RPMI7951 (cell line): Measurements from ENCODE around the gene CENPP. TPM values are rescaled to one million over a fixed set of nuclear protein-coding genes. Genes with fewer than 3 reads are reported as not detected.
A peak's percentile ranks its signal among the peaks of the same experiment; 100 is the strongest.

ENCODE experiments used
- DNase-seq: peaks from one replicate; pipeline ENCODE4 v3.0.0-alpha.2; 2012; ENCODE audit warnings: low read depth
- total RNA-seq: library from RNA; depleted of rRNA; stranded (reverse); fragments of >200 nt; shearing (Covaris generic); gene quantifications from 2 replicates; pipeline ENCODE4 v1.2.3, GENCODE V29; 2014; rRNA removed

The CENPP gene
- total RNA-seq, 1 experiment from 2014 or later, result 17.8 TPM

DNA sequence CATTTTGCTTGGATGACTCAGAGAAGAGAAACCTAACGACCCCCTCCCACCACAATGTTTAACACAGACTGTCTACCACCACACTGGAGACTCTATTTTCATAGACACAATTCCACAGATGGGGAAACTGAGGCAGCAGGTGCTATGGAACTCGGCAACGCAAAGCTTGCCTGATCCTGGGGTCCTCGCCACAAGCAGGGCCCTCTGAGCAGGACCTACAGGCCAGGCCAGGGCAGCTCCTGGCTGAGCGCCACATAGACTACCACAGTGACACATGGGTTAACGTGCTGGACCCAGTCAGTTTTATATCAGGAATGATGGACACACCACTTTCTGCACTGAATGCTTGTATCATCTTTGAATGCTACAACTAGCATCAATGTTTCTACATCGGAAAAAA, 332.4 kb downstream of the CENPP start:
- DNase-seq, result no peak

GRCh38 chr9:92658611-92659010, 332.9 kb downstream of the CENPP start:
- no peak for DNase-seq

- DNase-seq, result no peak
Observed at GRCh38 chr9:92659601-92660000, 333.8 kb downstream of the CENPP start.

GRCh38 chr9:92660266-92660665, 334.5 kb downstream of the CENPP start:
- DNase-seq, result no peak

GRCh38 chr9:92661127-92661526, 335.4 kb downstream of the CENPP start:
- DNase-seq, result no peak

- no peak for DNase-seq
Observed at GRCh38 chr9:92661743-92662142, 336.0 kb downstream of the CENPP start.

DNA sequence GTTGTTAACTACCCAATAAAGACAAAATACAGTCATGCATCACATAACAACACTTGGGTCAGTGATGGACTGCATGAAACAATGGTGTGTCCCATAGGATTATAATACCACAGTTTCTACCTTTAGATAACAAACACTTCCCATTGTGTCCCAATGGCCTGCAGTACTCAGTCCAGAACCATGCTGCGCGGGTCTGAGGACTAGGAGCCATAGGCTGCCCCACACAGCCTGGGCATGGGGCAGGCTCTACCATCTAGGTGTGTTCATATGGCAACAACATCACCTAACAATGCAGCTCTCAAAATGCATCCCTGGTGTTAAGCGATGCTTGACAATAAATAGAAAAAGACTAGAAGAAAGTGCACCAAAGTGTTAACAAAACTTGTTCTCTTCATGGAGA, 337.4 kb downstream of the CENPP start:
- no peak for DNase-seq

DNA sequence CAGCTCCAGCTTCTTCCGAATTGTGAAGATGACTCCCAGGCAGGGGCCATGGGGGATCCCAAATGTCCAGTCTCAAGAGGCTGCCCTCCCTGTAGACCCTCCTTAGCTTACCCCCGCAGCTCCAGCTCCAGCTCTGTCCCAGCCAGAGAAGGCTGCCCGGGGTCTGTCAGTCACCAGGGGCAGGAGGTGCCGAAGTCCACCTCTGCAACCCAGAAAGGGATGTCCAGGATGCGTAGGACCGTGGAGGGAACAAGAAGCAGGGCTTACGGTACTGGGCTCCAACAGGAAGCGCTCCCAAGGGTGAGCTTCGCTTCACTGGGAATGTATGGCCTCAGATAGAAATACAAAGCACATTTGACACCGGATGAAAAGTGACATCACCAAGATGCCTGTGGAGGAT, 338.2 kb downstream of the CENPP start:
- no peak for DNase-seq

DNA sequence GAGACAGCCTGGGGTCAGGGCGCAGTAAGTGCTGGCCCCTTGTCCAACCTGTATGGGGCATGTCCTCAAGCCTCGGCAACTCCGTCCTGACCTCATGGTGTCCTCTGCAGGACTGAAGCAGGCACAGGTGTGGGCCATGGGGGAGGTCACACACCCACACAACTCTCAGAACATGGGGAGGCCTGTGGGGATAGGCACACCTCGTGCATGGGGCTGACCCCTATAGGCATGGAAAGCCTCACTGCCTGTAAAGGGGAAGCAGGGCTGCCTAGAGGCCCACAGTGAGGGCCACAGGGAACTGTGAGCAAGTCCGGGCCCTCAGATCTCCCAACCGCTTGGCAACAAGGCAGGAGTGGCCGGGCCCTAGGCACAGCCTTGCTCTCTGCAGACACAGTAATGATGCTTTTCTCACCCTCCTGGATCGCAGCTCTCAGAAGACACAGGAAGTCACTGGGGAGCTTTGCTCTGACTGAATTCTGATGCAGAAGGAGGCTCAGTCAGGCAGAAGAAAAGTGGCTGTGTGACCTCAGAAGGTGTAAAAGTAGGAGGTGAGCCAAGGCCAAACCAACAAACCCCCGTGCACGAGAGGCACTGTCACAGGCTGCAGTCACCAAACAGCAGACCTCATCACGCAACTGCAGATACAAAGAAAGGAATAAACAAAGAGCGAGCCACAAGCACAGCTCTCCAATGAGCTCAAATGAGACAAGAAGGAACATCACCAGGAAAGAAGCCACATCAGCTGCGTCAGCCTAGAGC, 338.8 kb downstream of the CENPP start:
- no peak for DNase-seq

- DNase-seq, result no peak
Observed at GRCh38 chr9:92665836-92666235, 340.1 kb downstream of the CENPP start.

DNA sequence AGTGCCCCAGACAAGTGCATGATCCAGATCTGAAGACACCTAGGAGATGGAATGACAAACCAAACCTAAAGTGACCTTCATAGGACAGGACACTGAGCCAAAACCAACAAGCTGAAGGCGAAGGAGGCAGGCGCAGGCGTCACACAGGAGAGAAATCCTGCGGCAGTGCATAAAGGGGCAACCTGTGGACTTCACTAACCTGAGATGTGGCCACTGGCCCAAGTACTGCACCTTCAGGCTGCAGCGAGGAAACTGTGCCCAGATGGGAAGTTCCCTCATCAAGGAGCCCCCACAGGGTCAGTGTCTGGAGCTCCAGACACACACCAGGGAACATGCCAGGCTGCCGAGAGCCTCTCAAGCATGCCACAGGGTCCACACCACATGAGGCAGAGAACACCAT, 340.5 kb downstream of the CENPP start:
- no peak for DNase-seq

DNA sequence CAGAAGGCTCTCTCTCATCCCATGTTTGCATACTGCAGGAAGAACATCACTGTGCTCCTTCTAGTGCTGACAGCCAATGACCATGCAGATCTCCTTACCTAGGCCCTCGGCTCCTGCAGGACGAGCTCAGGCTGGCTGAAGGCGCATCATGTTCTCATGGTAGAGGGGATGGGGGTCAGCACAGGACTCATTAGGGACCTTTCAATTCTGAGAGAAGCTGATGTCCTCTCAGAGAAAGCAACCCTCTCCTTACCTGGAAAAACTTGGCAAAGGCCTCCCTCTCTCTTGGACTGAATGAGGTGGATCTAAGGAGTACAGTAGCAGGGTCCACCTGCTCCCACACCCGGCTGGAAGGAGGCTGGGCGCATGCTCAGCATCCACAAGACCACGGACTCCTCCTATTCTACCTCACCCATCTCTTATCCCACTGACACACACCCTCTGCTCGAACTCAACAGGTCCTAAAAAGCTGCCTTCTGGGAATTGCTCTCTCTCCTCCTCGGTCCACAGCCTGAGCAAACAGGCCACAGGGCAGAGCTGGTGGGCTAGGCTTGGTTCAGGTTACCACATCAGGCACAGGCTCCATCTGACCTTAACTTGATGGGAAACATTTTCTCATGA, 341.3 kb downstream of the CENPP start:
- DNase-seq, result no peak

GRCh38 chr9:92668746-92669526, 343.2 kb downstream of the CENPP start:
- DNase-seq, result peak; percentile 64

DNA sequence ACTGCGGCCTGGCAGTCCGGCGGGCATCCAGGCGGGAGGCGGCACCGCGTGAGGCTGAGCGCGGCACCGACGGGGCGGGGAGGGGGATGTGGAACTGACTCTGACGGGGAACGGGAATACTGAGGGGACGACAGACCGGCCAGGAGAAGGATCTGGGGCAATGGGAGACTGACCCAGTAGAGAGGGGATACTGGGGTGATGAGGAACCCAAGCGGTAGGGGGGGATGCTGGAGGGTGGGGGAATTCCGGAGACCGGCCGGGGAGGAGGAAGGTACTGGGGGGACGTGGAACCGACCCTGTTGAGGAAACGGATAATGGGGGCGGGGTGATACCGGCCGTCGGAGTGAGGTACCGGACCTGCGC, 343.8 kb downstream of the CENPP start:
- peak; percentile 28 for DNase-seq

Other genes with a start within 250 kb of the CENPP start
- 73.2 and 87.7 TPM in 2 replicates for gene SPTLC1, start 210.5 kb upstream of the CENPP start, total RNA-seq
- gene IARS1, start 32.3 kb upstream of the CENPP start, total RNA-seq, result 123 and 143 TPM in 2 replicates
- gene NOL8, start 603 bp upstream of the CENPP start, total RNA-seq, result 10.9 and 13.9 TPM in 2 replicates
- not detected in 2 replicates for gene OGN, start 78.6 kb downstream of the CENPP start, total RNA-seq
- not detected in 2 replicates for gene OMD, start 98.5 kb downstream of the CENPP start, total RNA-seq
- gene ASPN, start 156.6 kb downstream of the CENPP start, total RNA-seq, result 0.10 and 0.36 TPM in 2 replicates
- gene ECM2, start 210.0 kb downstream of the CENPP start, total RNA-seq, result 0.39 and 0.72 TPM in 2 replicates